PC-9 (cell line): ENCODE results near the gene OR2AT4. TPM values are rescaled to one million over a fixed set of nuclear protein-coding genes. Genes with fewer than 3 reads are reported as not detected.
"Not testable (repeated sequence)": the region's sequence is repeated elsewhere in the genome, so short reads cannot be mapped to it uniquely, and the experiment has no call there.

Source experiments
- BruUV-seq: library from RNA; stranded (reverse); fragments of 400-500 nt; replicated peaks from 2 replicates; lab custom pipeline; 2021; lab: Mats Ljungman, UMichigan
- CTCF ChIA-PET: fragments of 300-600 bp; sonication (Branson Sonifier 250); formaldehyde crosslinking; loops from one replicate; lab custom pipeline; 2022; ENCODE audit warnings: antibody characterized with exemption; lab: Charles Lee
- POLR2A ChIA-PET: fragments of 300-600 bp; sonication (Branson Sonifier 250); formaldehyde crosslinking; loops from one replicate; lab custom pipeline; 2022; ENCODE audit warnings: antibody characterized with exemption; ENCODE audit not compliant: unreplicated experiment; lab: Charles Lee
- DNase-seq, 2 experiments: peaks; one replicate each; pipeline versions ENCODE4 v3.0.0 to v3.0.0-alpha.2; 2015 to 2022; ENCODE audit warnings: mixed read lengths in 1 of 2
- H2AFZ ChIP-seq: fragments of 200-600 bp; sonication (generic); 2 replicates; pipeline ENCODE4 v1.8.1; 2017; ENCODE audit warnings: antibody characterized with exemption
- H3F3A ChIP-seq: fragments of 200-600 bp; sonication (generic); 2 replicates; pipeline ENCODE4 v1.8.1; 2017; ENCODE audit warnings: antibody characterized with exemption, mild to moderate bottlenecking, low read depth; ENCODE audit not compliant: insufficient read depth
- H3K27ac ChIP-seq: fragments of 200-600 bp; sonication (generic); 2 replicates; pipeline ENCODE4 v1.6.1; 2016; ENCODE audit warnings: mixed run types
- H3K27me3 ChIP-seq: fragments of 200-600 bp; sonication (generic); 2 replicates; pipeline ENCODE4 v1.6.1; 2016; ENCODE audit warnings: low read depth, mixed run types; ENCODE audit not compliant: insufficient read depth
- H3K36me3 ChIP-seq: fragments of 200-600 bp; sonication (generic); 2 replicates; pipeline ENCODE4 v1.6.1; 2016; ENCODE audit warnings: low read depth, mixed run types
- H3K4me1 ChIP-seq: fragments of 200-600 bp; sonication (generic); replicated peaks from 2 replicates; pipeline ENCODE4 v1.6.1; 2016; ENCODE audit warnings: mixed run types; ENCODE audit not compliant: insufficient read depth
- H3K4me2 ChIP-seq: fragments of 200-600 bp; sonication (generic); 2 replicates; pipeline ENCODE4 v1.6.1; 2017; ENCODE audit warnings: mixed run types
- H3K4me3 ChIP-seq: fragments of 200-600 bp; sonication (generic); 2 replicates; pipeline ENCODE4 v1.6.1; 2016; ENCODE audit warnings: mixed run types
- H3K79me2 ChIP-seq: fragments of 200-600 bp; sonication (generic); 2 replicates; pipeline ENCODE4 v1.6.1; 2017; ENCODE audit warnings: low read depth, mixed run types
- H3K9me2 ChIP-seq: fragments of 200-600 bp; sonication (generic); 2 replicates; pipeline ENCODE4 v1.8.1; 2017; ENCODE audit warnings: mild to moderate bottlenecking; ENCODE audit not compliant: insufficient read depth
- H3K9me3 ChIP-seq: fragments of 200-600 bp; sonication (generic); 2 replicates; pipeline ENCODE4 v1.8.1; 2016; ENCODE audit warnings: low read depth; ENCODE audit not compliant: insufficient read depth
- H4K20me1 ChIP-seq: fragments of 200-600 bp; sonication (generic); 2 replicates; pipeline ENCODE4 v1.8.1; 2017; ENCODE audit not compliant: insufficient read depth
- EZH2 ChIP-seq: fragments of 200-600 bp; sonication (generic); IDR thresholded peaks from 2 replicates; pipeline ENCODE4 v1.8.0; 2017; ENCODE audit warnings: antibody characterized with exemption, low read depth
- intact Hi-C: fragments of 100-400 bp; cut with micrococcal nuclease; formaldehyde crosslinking; loops from one replicate; pipeline ENCODE4 v1.10.0; 2022; ENCODE audit not compliant: unreplicated experiment
- total RNA-seq: library from RNA; stranded (reverse); gene quantifications from 2 replicates; pipeline ENCODE4 v1.2.3, GENCODE V29; 2021
- TF ChIP-seq, protein P1 (sequence below): fragments of 200-600 bp; sonication (generic); conservative IDR thresholded peaks from 2 replicates; pipeline ENCODE4 v1.6.1; 2017; ENCODE audit warnings: mixed run types, antibody characterized with exemption, mild to moderate bottlenecking, moderate library complexity

The OR2AT4 gene
- total RNA-seq, 1 experiment from 2014 or later, result 0.11 TPM

DNA sequence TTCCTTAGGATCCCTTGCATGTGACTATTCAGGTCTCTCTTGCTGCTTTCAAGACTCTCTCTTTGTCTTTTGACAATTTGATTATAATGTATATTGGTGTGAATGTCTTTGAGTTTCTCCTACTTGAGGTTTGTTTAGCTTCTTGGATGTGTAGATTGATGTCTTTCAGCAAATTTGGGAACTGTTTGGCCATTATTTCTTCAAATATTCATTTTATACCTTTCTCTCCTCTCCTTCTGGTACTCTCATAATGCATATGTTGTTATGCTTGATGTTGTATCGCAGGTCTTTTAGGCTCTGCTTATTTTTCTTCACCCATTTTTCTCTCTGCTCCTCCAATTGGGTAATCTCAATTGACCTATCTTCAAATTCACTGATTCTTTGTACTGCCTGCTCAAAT lies 44.2 kb downstream of the OR2AT4 start:
- H3K9me2 ChIP-seq, result no peaks in the 10 kb centered on the region; the same call in none of the 2 replicates
- H3F3A ChIP-seq, result no peaks in the 10 kb centered on the region; the same call in 1 of the 2 replicates
- no peaks in the 10 kb centered on the region for H3K79me2 ChIP-seq
- H3K9me3 ChIP-seq, result no peaks in the 10 kb centered on the region
- H3K36me3 ChIP-seq, result no peaks in the 10 kb centered on the region
- BruUV-seq, result no TSS peak
- H3K27ac ChIP-seq, result no peak overlapping the region
- DNase-seq, result no peak
- no peaks in the 10 kb centered on the region for H4K20me1 ChIP-seq
- H3K4me3 ChIP-seq, result no peak overlapping the region
- no peak overlapping the region for H2AFZ ChIP-seq
- peaks cover 28% of the 10 kb centered on the region for H3K27me3 ChIP-seq
- CTCF ChIA-PET, result no interaction called here
- no peak for TF ChIP-seq EZH2
- TF ChIP-seq, protein P1, sequence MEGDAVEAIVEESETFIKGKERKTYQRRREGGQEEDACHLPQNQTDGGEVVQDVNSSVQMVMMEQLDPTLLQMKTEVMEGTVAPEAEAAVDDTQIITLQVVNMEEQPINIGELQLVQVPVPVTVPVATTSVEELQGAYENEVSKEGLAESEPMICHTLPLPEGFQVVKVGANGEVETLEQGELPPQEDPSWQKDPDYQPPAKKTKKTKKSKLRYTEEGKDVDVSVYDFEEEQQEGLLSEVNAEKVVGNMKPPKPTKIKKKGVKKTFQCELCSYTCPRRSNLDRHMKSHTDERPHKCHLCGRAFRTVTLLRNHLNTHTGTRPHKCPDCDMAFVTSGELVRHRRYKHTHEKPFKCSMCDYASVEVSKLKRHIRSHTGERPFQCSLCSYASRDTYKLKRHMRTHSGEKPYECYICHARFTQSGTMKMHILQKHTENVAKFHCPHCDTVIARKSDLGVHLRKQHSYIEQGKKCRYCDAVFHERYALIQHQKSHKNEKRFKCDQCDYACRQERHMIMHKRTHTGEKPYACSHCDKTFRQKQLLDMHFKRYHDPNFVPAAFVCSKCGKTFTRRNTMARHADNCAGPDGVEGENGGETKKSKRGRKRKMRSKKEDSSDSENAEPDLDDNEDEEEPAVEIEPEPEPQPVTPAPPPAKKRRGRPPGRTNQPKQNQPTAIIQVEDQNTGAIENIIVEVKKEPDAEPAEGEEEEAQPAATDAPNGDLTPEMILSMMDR, result no peak
- no peak overlapping the region for H3K4me2 ChIP-seq
- intact Hi-C loops, result no loop called here
- no peaks in the 10 kb centered on the region for H3K4me1 ChIP-seq
- POLR2A ChIA-PET, result no interaction called here

DNA sequence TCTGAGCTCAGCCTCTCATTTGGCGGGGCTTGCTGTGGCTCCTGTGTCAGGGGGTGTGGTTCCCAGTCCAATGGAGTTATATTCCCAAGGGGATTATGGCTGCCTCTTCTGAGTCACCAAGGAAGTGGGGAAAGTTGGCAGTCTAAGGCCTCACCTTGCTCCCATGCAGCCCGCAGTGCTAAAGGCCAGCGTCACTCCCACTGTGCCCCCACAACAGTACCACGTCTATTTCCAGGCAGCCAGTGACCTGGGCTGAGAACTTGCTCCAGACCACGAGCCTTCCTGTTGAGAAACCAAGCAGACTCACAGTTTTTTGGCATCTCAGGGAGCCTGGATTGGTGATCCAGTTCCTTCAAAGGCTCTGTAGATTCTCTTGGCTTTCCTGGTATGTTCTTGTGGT lies 45.6 kb downstream of the OR2AT4 start:
- H3F3A ChIP-seq, result no peaks in the 10 kb centered on the region; the same call in 1 of the 2 replicates
- peaks cover 24% of the 10 kb centered on the region for H3K27me3 ChIP-seq
- TF ChIP-seq, protein P1, result no peak
- TF ChIP-seq EZH2, result no peak
- intact Hi-C loops, result no loop called here
- ChIA-PET CTCF (no interaction called here), POLR2A (no interaction called here)
- no peaks in the 10 kb centered on the region for H3K4me1 ChIP-seq
- H3K9me3 ChIP-seq, result no peaks in the 10 kb centered on the region
- H3K9me2 ChIP-seq, result no peaks in the 10 kb centered on the region; the same call in 1 of the 2 replicates
- H4K20me1 ChIP-seq, result no peaks in the 10 kb centered on the region
- DNase-seq, result no peak
- no TSS peak for BruUV-seq
- no peaks in the 10 kb centered on the region for H3K79me2 ChIP-seq
- no peak overlapping the region for H3K27ac ChIP-seq
- H2AFZ ChIP-seq, result no peak overlapping the region
- H3K4me2 ChIP-seq, result no peak overlapping the region
- no peaks in the 10 kb centered on the region for H3K36me3 ChIP-seq
- no peak overlapping the region for H3K4me3 ChIP-seq

DNA sequence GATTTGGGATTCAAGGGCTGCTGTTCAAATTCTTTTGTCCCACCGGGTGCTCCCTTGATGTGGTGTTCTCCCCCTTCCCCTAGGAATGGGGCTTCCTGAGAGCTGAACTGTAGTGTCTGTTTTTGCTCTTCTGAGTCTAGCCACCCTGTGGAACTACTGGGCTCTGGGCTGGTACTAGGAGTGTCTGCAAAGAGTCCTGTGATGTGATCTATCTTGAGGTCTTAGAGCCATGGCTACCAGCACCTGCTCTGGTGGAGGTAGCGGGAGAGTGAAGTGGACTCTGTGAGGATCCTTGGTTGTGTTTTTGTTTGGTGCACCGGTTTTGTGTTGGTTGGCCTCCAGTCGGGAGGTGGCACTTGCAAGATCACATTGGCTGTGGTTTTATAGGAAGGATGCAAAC lies 46.2 kb downstream of the OR2AT4 start:
- ChIA-PET POLR2A (no interaction called here), CTCF (interaction anchor here (0.6 kb wide), 1 partner anchor 60 kb away, joined by 4 read pairs; no protein-coding TSS in a partner anchor)
- Histone ChIP-seq H3K36me3 (no peaks in the 10 kb centered on the region), H3K9me2 (no peaks in the 10 kb centered on the region; the same call in 1 of the 2 replicates), H2AFZ (no peak overlapping the region), H3K27me3 (peaks cover 24% of the 10 kb centered on the region), H3K4me1 (no peaks in the 10 kb centered on the region), H3K9me3 (no peaks in the 10 kb centered on the region), H3K27ac (no peak overlapping the region), H3K4me3 (no peak overlapping the region), H3K4me2 (no peak overlapping the region), H3K79me2 (no peaks in the 10 kb centered on the region), H3F3A (no peaks in the 10 kb centered on the region; the same call in 1 of the 2 replicates), H4K20me1 (no peaks in the 10 kb centered on the region)
- no peak for DNase-seq
- BruUV-seq, result no TSS peak
- intact Hi-C loops, result no loop called here
- TF ChIP-seq, protein P1, result no peak
- TF ChIP-seq EZH2, result no peak

DNA sequence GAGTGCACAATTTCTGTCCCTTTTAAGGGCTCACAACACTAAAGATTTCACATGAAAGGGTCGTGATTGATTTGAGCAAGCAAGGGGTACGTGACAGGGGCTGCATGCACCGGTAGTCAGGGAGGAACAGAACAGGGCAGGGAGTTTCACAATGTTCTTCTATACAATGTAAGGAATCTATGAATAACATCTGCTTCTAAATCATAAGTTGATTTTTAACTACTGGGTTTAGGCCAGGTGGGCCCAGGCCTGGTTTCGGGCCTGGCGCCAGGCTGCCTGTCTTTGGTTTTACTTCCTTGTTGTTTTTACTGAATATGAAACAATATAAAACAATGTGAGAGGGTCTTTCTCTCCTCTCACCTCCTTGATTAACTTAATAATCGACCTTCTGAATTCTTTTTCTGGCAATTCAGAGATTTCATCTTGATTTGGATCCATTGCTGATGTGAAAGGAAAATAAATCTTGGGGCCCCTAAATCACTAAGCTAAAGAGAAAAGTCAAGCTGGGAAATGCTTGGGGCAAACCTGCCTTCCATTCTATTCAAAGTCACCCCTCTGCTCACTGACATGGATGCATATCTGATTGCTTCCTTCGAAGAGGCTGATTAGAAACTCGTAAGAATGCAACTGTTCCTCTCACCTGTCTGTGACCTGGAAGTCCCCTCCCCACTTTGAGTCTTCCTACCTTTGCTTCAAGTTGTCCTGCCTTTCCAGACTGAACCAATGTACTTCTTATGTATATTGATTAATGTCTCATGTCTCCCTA lies 47.0 kb downstream of the OR2AT4 start:
- H2AFZ ChIP-seq, H4K20me1 ChIP-seq, H3K4me3 ChIP-seq, H3K4me2 ChIP-seq, intact Hi-C loops, DNase-seq, H3K36me3 ChIP-seq, H3K9me3 ChIP-seq, BruUV-seq, H3K9me2 ChIP-seq, POLR2A ChIA-PET, H3K27ac ChIP-seq, H3K4me1 ChIP-seq, CTCF ChIA-PET, H3K79me2 ChIP-seq, H3F3A ChIP-seq: not testable (repeated sequence)
- H3K27me3 ChIP-seq, result peaks cover 24% of the 10 kb centered on the region
